H1 (cell line): ENCODE data around the gene GCK. TPM values are rescaled to one million over a fixed set of nuclear protein-coding genes. Genes with fewer than 3 reads are reported as not detected.

Experiments
- MAX ChIP-seq: IDR thresholded peaks from 2 replicates; pipeline ENCODE4 v1.6.1; 2012; ENCODE audit warnings: inconsistent platforms
- POU5F1 ChIP-seq: IDR thresholded peaks from 2 replicates; pipeline ENCODE4 v1.6.1; 2011; ENCODE audit warnings: low read depth, mild to moderate bottlenecking, low read length, moderate library complexity
- RNF2 ChIP-seq: fragments of 200-900, 300-1000 bp; sonication (generic); IDR thresholded peaks from 2 replicates; pipeline ENCODE4 v1.7.1; 2016; ENCODE audit warnings: borderline replicate concordance, low read depth, mild to moderate bottlenecking, antibody characterized with exemption, low read length; ENCODE audit not compliant: poor library complexity, severe bottlenecking; ENCODE audit errors: missing control alignments
- SP2 ChIP-seq: IDR thresholded peaks from 2 replicates; pipeline ENCODE4 v1.6.1; 2012; ENCODE audit warnings: mild to moderate bottlenecking, low read length, inconsistent platforms
- TEAD4 ChIP-seq: IDR thresholded peaks from 2 replicates; pipeline ENCODE4 v1.6.1; 2012; ENCODE audit warnings: low read depth, low read length, inconsistent platforms, mixed read lengths
- YY1 ChIP-seq: IDR thresholded peaks from 2 replicates; pipeline ENCODE4 v1.6.1; 2011; ENCODE audit warnings: low read depth, mild to moderate bottlenecking, low read length
- polyA plus RNA-seq, 7 experiments: library from polyadenylated mRNA; depleted of rRNA in 3 of 7; stranded (reverse) in 5 of 7; unstranded in 2 of 7; fragments of >200 nt in 5 of 7; fragments of 200-250 nt in 2 of 7; gene quantifications; 1 replicate in 5 of 7; 2 replicates in 1 of 7; 4 replicates in 1 of 7; pipeline versions ENCODE4 v1.2.1 to v1.2.3, GENCODE V29; 2011 to 2013; ENCODE audit warnings: missing spikeins in 2 of 7, mixed read lengths in 2 of 7
- total RNA-seq: library from RNA; stranded (reverse); fragmentation: NEBNext Ultra II Directional; extraction: Animal tissue kit (Norgen Biotek cat#: 25700); gene quantifications from 2 replicates; pipeline ENCODE4 v1.2.1, GENCODE V29; 2021

GCK gene
- total and polyA plus RNA-seq, 2 of the 8 experiments (the other 6 are each of a cell fraction or from before 2014, with no cell fraction given), result 2.4 to 4.9 TPM

- TF ChIP-seq YY1, result no peak
- TF ChIP-seq RNF2, result no peak
- no peak for TF ChIP-seq MAX
- no peak for TF ChIP-seq POU5F1
- no peak for TF ChIP-seq SP2
- no peak for TF ChIP-seq TEAD4
- TF ChIP-seq, all 59 proteins: peak for 0
Observed at GRCh38 chr7:44222776-44223261, 33.6 kb upstream of the GCK start (continued).
